Spleen (tissue), 7 donors: ENCODE results near the gene KLHL30.

Source experiments
- CTCF ChIP-seq, 11 experiments: fragments of 200-600 bp in 7 of 11; fragments of 450-650 bp in 4 of 11; sonication (generic) in 4 of 11; IDR thresholded peaks in 8 of 11; conservative IDR thresholded peaks in 3 of 11; 1 replicate in 7 of 11; 2 replicates in 4 of 11; pipeline versions ENCODE4 v1.4.0 to v1.8.0; 2016 to 2021; ENCODE audit warnings: antibody characterized with exemption in 11 of 11, inconsistent platforms in 4 of 11, mild to moderate bottlenecking in 1 of 11
- POLR2A ChIP-seq, 3 donors: fragments of 450-650 bp; IDR thresholded peaks; one replicate each; pipeline ENCODE4 v1.5.1; 2017; ENCODE audit warnings: antibody characterized with exemption in 3 of 3, mild to moderate bottlenecking in 1 of 3
- POLR2AphosphoS5 ChIP-seq, 3 donors: sonication (generic); formaldehyde crosslinking; IDR thresholded peaks; one replicate each; pipeline ENCODE4 v1.5.1; 2017; ENCODE audit warnings: antibody characterized with exemption in 3 of 3
- donor health status: DM: no; HTN: no; CAD: no; lungs with moderate emphysema.
- donor health status: DM: no; HTN: no; CAD: no.
- donor health status: DM: no; HTN: no; CAD: no.

GRCh38 chr2:238100821-238101771 lies 37.4 kb upstream of the KLHL30 start:
- no peak for TF ChIP-seq POLR2AphosphoS5 (IDR thresholded peaks at IDR 0.05)
- no peak for TF ChIP-seq CTCF (IDR thresholded peaks at IDR 0.05 in 8 of 11, conservative IDR thresholded peaks at IDR 0.05 in 3 of 11)
- TF ChIP-seq POLR2A (IDR thresholded peaks at IDR 0.05): no peak
